Astrocyte (in vitro differentiated cells and primary cell): ENCODE measurements around the gene SNX8. TPM values are rescaled to one million over a fixed set of nuclear protein-coding genes. Genes with fewer than 3 reads are reported as not detected.
"Not testable (repeated sequence)": the region's sequence is repeated elsewhere in the genome, so short reads cannot be mapped to it uniquely, and the experiment has no call there.

Experiments
- DNase-seq: peaks from one replicate; pipeline ENCODE4 v3.0.0-alpha.2; 2010; ENCODE audit warnings: low read depth
- FAIRE-seq: peaks from 2 replicates; lab custom pipeline; 2011; peaks lifted over from hg19 to GRCh38; lab: Jason Lieb, UNC
- H2AFZ ChIP-seq: 2 replicates; pipeline ENCODE4 v1.6.0; 2012; ENCODE audit warnings: low read depth, low read length, inconsistent platforms
- H3K27ac ChIP-seq: 2 replicates; pipeline ENCODE4 v1.5.1; 2011; ENCODE audit warnings: low read depth, low read length, inconsistent platforms
- H3K27me3 ChIP-seq: 2 replicates; pipeline ENCODE4 v1.6.0; 2011; ENCODE audit warnings: low read length, inconsistent platforms; ENCODE audit not compliant: insufficient read depth
- H3K36me3 ChIP-seq: 2 replicates; pipeline ENCODE4 v1.5.1; 2011; ENCODE audit warnings: low read length, inconsistent platforms; ENCODE audit not compliant: insufficient read depth
- H3K4me1 ChIP-seq: 2 replicates; pipeline ENCODE4 v1.5.1; 2011; ENCODE audit warnings: low read length, inconsistent platforms; ENCODE audit not compliant: insufficient read depth
- H3K4me2 ChIP-seq: 2 replicates; pipeline ENCODE4 v1.6.0; 2012; ENCODE audit warnings: low read length, inconsistent platforms
- H3K4me3 ChIP-seq: 2 replicates; pipeline ENCODE4 v1.5.1; 2011; ENCODE audit warnings: low read depth, mild to moderate bottlenecking, low read length, inconsistent platforms; ENCODE audit not compliant: insufficient read depth
- H3K79me2 ChIP-seq: 2 replicates; pipeline ENCODE4 v1.6.0; 2012; ENCODE audit warnings: mild to moderate bottlenecking, low read length, inconsistent platforms; ENCODE audit not compliant: insufficient read depth
- H3K9ac ChIP-seq: 2 replicates; pipeline ENCODE4 v1.6.0; 2012; ENCODE audit warnings: mild to moderate bottlenecking, low read length, inconsistent platforms
- H3K9me3 ChIP-seq: 2 replicates; pipeline ENCODE4 v1.5.1; 2012; ENCODE audit warnings: low read depth, mild to moderate bottlenecking, low read length, inconsistent platforms; ENCODE audit not compliant: insufficient read depth
- H4K20me1 ChIP-seq: 2 replicates; pipeline ENCODE4 v1.6.0; 2012; ENCODE audit warnings: low read length, inconsistent platforms; ENCODE audit not compliant: insufficient read depth
- H3K27ac Mint-ChIP-seq: one replicate; pipeline ENCODE4 v1.8.0; 2021; ENCODE audit warnings: mild to moderate bottlenecking, mixed read lengths; ENCODE audit not compliant: unreplicated experiment
- H3K27me3 Mint-ChIP-seq: one replicate; pipeline ENCODE4 v1.8.0; 2021; ENCODE audit warnings: low read depth, mixed read lengths; ENCODE audit not compliant: unreplicated experiment
- H3K36me3 Mint-ChIP-seq: one replicate; pipeline ENCODE4 v1.8.0; 2021; ENCODE audit warnings: low read depth, mixed read lengths; ENCODE audit not compliant: unreplicated experiment
- H3K4me1 Mint-ChIP-seq: one replicate; pipeline ENCODE4 v1.8.0; 2021; ENCODE audit warnings: low read depth, mixed read lengths; ENCODE audit not compliant: unreplicated experiment
- H3K4me3 Mint-ChIP-seq: one replicate; pipeline ENCODE4 v1.8.0; 2021; ENCODE audit warnings: mild to moderate bottlenecking, moderate library complexity, mixed read lengths; ENCODE audit not compliant: unreplicated experiment
- H3K9me3 Mint-ChIP-seq: one replicate; pipeline ENCODE4 v1.8.0; 2021; ENCODE audit warnings: mild to moderate bottlenecking, mixed read lengths; ENCODE audit not compliant: unreplicated experiment
- CTCF ChIP-seq: IDR thresholded peaks from 2 replicates; pipeline ENCODE4 v1.5.1; 2011; ENCODE audit warnings: low read depth, mild to moderate bottlenecking, inconsistent platforms, low read length, moderate library complexity; ENCODE audit not compliant: insufficient read depth
- EZH2 ChIP-seq: IDR thresholded peaks from 2 replicates; pipeline ENCODE4 v1.6.1; 2012; ENCODE audit warnings: mild to moderate bottlenecking, low read length, inconsistent platforms; ENCODE audit not compliant: insufficient read depth
- total RNA-seq: library from RNA; stranded (reverse); gene quantifications from 2 replicates; pipeline ENCODE4 v1.2.1, GENCODE V29; 2021

The SNX8 gene
- total RNA-seq, 1 donor from 2014 or later, result 28.9 TPM

- Histone ChIP-seq H3K4me2 (no peak overlapping the region), H3K36me3 (no peaks in the 10 kb centered on the region), H3K27ac (no peak overlapping the region), H2AFZ (no peak overlapping the region), H3K27me3 (no peaks in the 10 kb centered on the region), H3K9me3 (no peaks in the 10 kb centered on the region), H4K20me1 (peaks cover under 1% of the 10 kb centered on the region), H3K4me1 (peaks cover 6% of the 10 kb centered on the region), H3K79me2 (peaks cover 8% of the 10 kb centered on the region), H3K9ac (no peak overlapping the region), H3K4me3 (no peak overlapping the region)
- Mint-ChIP-seq H3K4me3 (no peak overlapping the region), H3K36me3 (peaks cover 3% of the 10 kb centered on the region), H3K27me3 (no peaks in the 10 kb centered on the region), H3K4me1 (no peaks in the 10 kb centered on the region), H3K9me3 (no peaks in the 10 kb centered on the region), H3K27ac (no peak overlapping the region)
- FAIRE-seq, result no peak
- no peak for DNase-seq
- TF ChIP-seq CTCF (no peak), EZH2 (no peak)
Measured at GRCh38 chr7:2350055-2350454, 35.8 kb upstream of the SNX8 start.

- not testable (repeated sequence) for H3K36me3 Mint-ChIP-seq, H4K20me1 ChIP-seq, H3K27me3 ChIP-seq, H3K27ac ChIP-seq, H3K27ac Mint-ChIP-seq, H3K36me3 ChIP-seq, H3K4me3 Mint-ChIP-seq, H3K4me1 ChIP-seq, H3K9me3 Mint-ChIP-seq, H3K27me3 Mint-ChIP-seq, DNase-seq, H3K79me2 ChIP-seq, FAIRE-seq, H3K4me3 ChIP-seq, H3K4me1 Mint-ChIP-seq, H3K9me3 ChIP-seq
- Histone ChIP-seq H3K4me2 (peak overlapping the region; percentile 49), H3K9ac (peak overlapping the region; percentile 7), H2AFZ (peak overlapping the region; percentile 27)
Measured at GRCh38 chr7:2347351-2348063, 33.3 kb upstream of the SNX8 start.

GRCh38 chr7:2336626-2337299 lies 22.5 kb upstream of the SNX8 start:
- DNase-seq (no peak), FAIRE-seq (no peak)
- Histone ChIP-seq H3K4me2 (no peak overlapping the region), H3K9ac (no peak overlapping the region), H3K27ac (no peak overlapping the region), H2AFZ (no peak overlapping the region), H3K79me2 (no peaks in the 10 kb centered on the region), H3K4me3 (no peak overlapping the region), H3K36me3 (no peaks in the 10 kb centered on the region), H4K20me1 (no peaks in the 10 kb centered on the region), H3K27me3 (no peaks in the 10 kb centered on the region), H3K4me1 (no peaks in the 10 kb centered on the region), H3K9me3 (no peaks in the 10 kb centered on the region)
- no peaks in the 10 kb centered on the region for H3K36me3 Mint-ChIP-seq
- H3K4me3 Mint-ChIP-seq, result no peak overlapping the region
- no peaks in the 10 kb centered on the region for H3K27me3 Mint-ChIP-seq
- no peak overlapping the region for H3K27ac Mint-ChIP-seq
- no peaks in the 10 kb centered on the region for H3K9me3 Mint-ChIP-seq
- TF ChIP-seq EZH2 (no peak), CTCF (no peak)
- no peaks in the 10 kb centered on the region for H3K4me1 Mint-ChIP-seq

GRCh38 chr7:2332606-2333231 lies 18.5 kb upstream of the SNX8 start:
- H3K79me2 ChIP-seq, H3K27ac Mint-ChIP-seq: not testable (repeated sequence)

More at GRCh38 chr7:2332606-2333231, 18.5 kb upstream of the SNX8 start:
- H3K9me3 Mint-ChIP-seq, H3K4me1 Mint-ChIP-seq, H3K27me3 ChIP-seq, DNase-seq, H3K36me3 ChIP-seq, H3K4me3 Mint-ChIP-seq, FAIRE-seq, H3K27me3 Mint-ChIP-seq, H4K20me1 ChIP-seq, H3K9me3 ChIP-seq, H3K4me1 ChIP-seq, H3K36me3 Mint-ChIP-seq, H2AFZ ChIP-seq, H3K27ac ChIP-seq, H3K4me3 ChIP-seq, H3K9ac ChIP-seq, H3K4me2 ChIP-seq: not testable (repeated sequence)
